Measurements from ENCODE around the gene C13orf46.

Gene C13orf46

GRCh38 chr13:114015111-114015968 lies 41.5 kb upstream of the C13orf46 start:
- no peak for TF ChIP-seq CTCF (conservative IDR thresholded peaks at IDR 0.05; ENCODE audit: control insufficient read depth, insufficient read depth, low read depth, low read length)
- no peak overlapping the region for H3K4me3 ChIP-seq (ENCODE audit: control insufficient read depth, low read depth, low read length)
- peak; percentile 66 for DNase-seq (ENCODE audit: low read depth)

GRCh38 chr13:114013952-114014629 lies 40.2 kb upstream of the C13orf46 start:
- DNase-seq (ENCODE audit: low read depth): no peak
- no peak overlapping the region for H3K4me3 ChIP-seq (ENCODE audit: control insufficient read depth, low read depth, low read length)
- no peak for TF ChIP-seq CTCF (conservative IDR thresholded peaks at IDR 0.05; ENCODE audit: control insufficient read depth, insufficient read depth, low read depth, low read length)

- TF ChIP-seq CTCF (conservative IDR thresholded peaks at IDR 0.05; ENCODE audit: control insufficient read depth, insufficient read depth, low read depth, low read length): no peak
- DNase-seq (ENCODE audit: low read depth): no peak
- H3K4me3 ChIP-seq (ENCODE audit: control insufficient read depth, low read depth, low read length): no peak overlapping the region
These were observed 39.5 kb upstream of the C13orf46 start for GRCh38 chr13:114013336-114013735.

- no peak for DNase-seq (ENCODE audit: low read depth)
- no peak for TF ChIP-seq CTCF (conservative IDR thresholded peaks at IDR 0.05; ENCODE audit: control insufficient read depth, insufficient read depth, low read depth, low read length)
- no peak overlapping the region for H3K4me3 ChIP-seq (ENCODE audit: control insufficient read depth, low read depth, low read length)
These were observed 39.0 kb upstream of the C13orf46 start for GRCh38 chr13:114012921-114013320.

- TF ChIP-seq CTCF (conservative IDR thresholded peaks at IDR 0.05; ENCODE audit: control insufficient read depth, insufficient read depth, low read depth, low read length): no peak
- H3K4me3 ChIP-seq (ENCODE audit: control insufficient read depth, low read depth, low read length): no peak overlapping the region
- DNase-seq (ENCODE audit: low read depth): no peak
These were observed 38.3 kb upstream of the C13orf46 start for GRCh38 chr13:114012141-114012540.

- no peak for TF ChIP-seq CTCF (conservative IDR thresholded peaks at IDR 0.05; ENCODE audit: control insufficient read depth, insufficient read depth, low read depth, low read length)
- no peak for DNase-seq (ENCODE audit: low read depth)
- H3K4me3 ChIP-seq (ENCODE audit: control insufficient read depth, low read depth, low read length): no peak overlapping the region
These were observed 37.4 kb upstream of the C13orf46 start for GRCh38 chr13:114011226-114011625.

Data from fibroblast of mammary gland (primary cell).